K562 (cell line): ENCODE measurements around the gene PTPN14. TPM values are rescaled to one million over a fixed set of nuclear protein-coding genes. Genes with fewer than 3 reads are reported as not detected.
"Not testable (repeated sequence)": the region's sequence is repeated elsewhere in the genome, so short reads cannot be mapped to it uniquely, and the experiment has no call there.

Experiments used
- ATAC-seq: fragments of 200-7000 bp; cut with Tn5 transposase; 3 replicates; pipeline ENCODE4 v1.9.1; 2020; ENCODE audit warnings: moderate library complexity
- BruUV-seq: library from RNA; stranded (reverse); fragments of 400-500 nt; replicated peaks from 2 replicates; lab custom pipeline; 2021; lab: Mats Ljungman, UMichigan
- CTCF ChIA-PET: fragments of 300-600 bp; formaldehyde crosslinking; extraction: SDS; loops from one replicate; lab custom pipeline; 2021; ENCODE audit warnings: low intra/inter-chr PET ratio; lab: Yijun Ruan, JAX
- POLR2A ChIA-PET: fragments of 300-600, 350-650 bp; sonication (Branson Sonifier 250); formaldehyde crosslinking; extraction: SDS; loops from one replicate; lab custom pipeline; 2021; ENCODE audit warnings: antibody characterized with exemption, inconsistent platforms; lab: Yijun Ruan, JAX
- DNase-seq, 4 experiments: peaks; one replicate each; pipeline versions ENCODE4 v3.0.0 to v3.0.0-alpha.2; 2011 to 2018; ENCODE audit warnings: low spot score in 3 of 4, mixed read lengths in 3 of 4; ENCODE audit errors: extremely low read depth in 1 of 4
- FAIRE-seq: peaks from 2 replicates; lab custom pipeline; 2011; peaks lifted over from hg19 to GRCh38; lab: Jason Lieb, UNC
- H2AFZ ChIP-seq: 2 replicates; pipeline ENCODE4 v1.6.0; 2011; ENCODE audit warnings: low read depth, low read length, control low read depth, inconsistent platforms
- H3K27ac ChIP-seq: fragments of 200-600 bp; 3 replicates; pipeline ENCODE4 v1.8.0; 2011; ENCODE audit warnings: low read depth, mild to moderate bottlenecking, control low read depth, inconsistent platforms, low read length, moderate library complexity, mixed read lengths; ENCODE audit errors: extremely low read depth
- H3K27me3 ChIP-seq, 2 experiments: fragments of 300-600 bp in 1 of 2; 2 replicates in 1 of 2; 3 replicates in 1 of 2; pipeline versions ENCODE4 v1.6.0 to v1.8.0; 2011; ENCODE audit warnings: inconsistent platforms in 2 of 2, low read length in 2 of 2, mild to moderate bottlenecking in 1 of 2, mixed read lengths in 1 of 2, moderate library complexity in 1 of 2; ENCODE audit not compliant: control insufficient read depth in 2 of 2, insufficient read depth in 2 of 2
- H3K36me3 ChIP-seq: fragments of 300-600 bp; 3 replicates; pipeline ENCODE4 v1.8.0; 2011; ENCODE audit warnings: mild to moderate bottlenecking, low read length, inconsistent platforms; ENCODE audit not compliant: control insufficient read depth, insufficient read depth
- H3K4me1 ChIP-seq, 2 experiments: fragments of 200-600 bp in 1 of 2; replicated peaks in 1 of 2; 2 replicates in 1 of 2; 3 replicates in 1 of 2; pipeline versions ENCODE4 v1.5.1 to v1.8.0; 2011; ENCODE audit warnings: inconsistent platforms in 2 of 2, low read length in 2 of 2, mild to moderate bottlenecking in 1 of 2, mixed read lengths in 1 of 2, moderate library complexity in 1 of 2; ENCODE audit not compliant: control insufficient read depth in 2 of 2, insufficient read depth in 2 of 2
- H3K4me2 ChIP-seq: 2 replicates; pipeline ENCODE4 v1.6.1; 2011; ENCODE audit warnings: low read length, control low read depth, inconsistent platforms, mixed read lengths; ENCODE audit not compliant: insufficient read depth
- H3K4me3 ChIP-seq: fragments of 200-600 bp; sonication (generic), shearing (Covaris generic); 2 replicates; pipeline ENCODE4 v1.5.1; 2016; ENCODE audit warnings: control low read depth, inconsistent platforms
- H3K79me2 ChIP-seq: fragments of 200-600 bp; 3 replicates; pipeline ENCODE4 v1.8.0; 2011; ENCODE audit warnings: low read length, inconsistent platforms; ENCODE audit not compliant: control insufficient read depth, insufficient read depth
- H3K9ac ChIP-seq, 2 experiments: 2 replicates each; pipeline versions ENCODE4 v1.6.0 to v1.6.1; 2011; ENCODE audit warnings: low read depth in 2 of 2, low read length in 2 of 2, control low read depth in 1 of 2, inconsistent platforms in 1 of 2, mild to moderate bottlenecking in 1 of 2, mixed read lengths in 1 of 2; ENCODE audit not compliant: insufficient read depth in 1 of 2
- H3K9me1 ChIP-seq: one replicate; pipeline ENCODE4 v1.6.0; 2011; ENCODE audit warnings: inconsistent platforms, mild to moderate bottlenecking, low read length, moderate library complexity; ENCODE audit not compliant: control insufficient read depth, insufficient read depth
- H3K9me3 ChIP-seq: replicated peaks from 2 replicates; pipeline ENCODE4 v1.5.1; 2011; ENCODE audit warnings: low read depth, low read length, inconsistent platforms; ENCODE audit not compliant: control insufficient read depth, insufficient read depth
- H4K20me1 ChIP-seq: replicated peaks from 2 replicates; pipeline ENCODE4 v1.6.1; 2011; ENCODE audit warnings: low read length, inconsistent platforms, mixed read lengths; ENCODE audit not compliant: control insufficient read depth, insufficient read depth
- GABPB2 ChIP-seq: fragments of 250-450 bp; sonication (Bioruptor Pico); conservative IDR thresholded peaks from 2 replicates; pipeline ENCODE4 v1.5.1; 2021; ENCODE audit warnings: mild to moderate bottlenecking
- POLR2AphosphoS2 ChIP-seq: IDR thresholded peaks from 2 replicates; pipeline ENCODE4 v1.6.1; 2012; ENCODE audit warnings: low read length, improper control_type of control experiment
- WGBS: fragments of 100-300 bp; shearing (Covaris generic); methylation state at CpG from one replicate; pipeline ENCODE4 v1.1.6; 2016; ENCODE audit warnings: low coverage, mixed read lengths; ENCODE audit not compliant: insufficient coverage; ENCODE audit errors: missing lambda C conversion rate; 5-methylcytosine and 5-hydroxymethylcytosine counted together
- in situ Hi-C: fragments of 300-500 bp; cut with MboI; formaldehyde crosslinking; loops from 4 replicates; pipeline ENCODE4 v1.15.0; 2018; ENCODE audit warnings: inconsistent platforms, mixed read lengths
- intact Hi-C: fragments of 100-400 bp; cut with micrococcal nuclease; formaldehyde crosslinking; loops from 2 replicates; pipeline ENCODE4 v1.14.2; 2022
- polyA plus RNA-seq, 8 experiments: library from polyadenylated mRNA; depleted of rRNA in 4 of 8; stranded (reverse) in 5 of 8; unstranded in 3 of 8; fragments of >200 nt; fragmentation: Nextera tagmentation in 2 of 8; fragmentation: Illumina TruSeq in 1 of 8; extraction: Ambion mirVana in 2 of 8; extraction: Trizol in 1 of 8; gene quantifications; 2 replicates each; pipeline versions ENCODE4 v1.2.1 to v1.2.3, GENCODE V29; 2011 to 2014; ENCODE audit warnings: inconsistent platforms in 1 of 8, missing spikeins in 1 of 8
- total RNA-seq, 7 experiments: library from RNA; depleted of rRNA in 6 of 7; stranded (reverse); fragments of >200 nt in 6 of 7; fragmentation: Illumina TruSeq in 2 of 7; extraction: Trizol in 2 of 7; gene quantifications; 2 replicates each; pipeline versions ENCODE4 v1.2.1 to v1.2.3, GENCODE V29; 2011 to 2021; ENCODE audit warnings: low replicate concordance in 1 of 7

PTPN14 gene
- total and polyA plus RNA-seq, 9 of the 15 experiments (the other 6 are each of a cell fraction or from before 2014, with no cell fraction given), result 0.01 to 0.29 (median 0.04) TPM; not detected in 6

DNA sequence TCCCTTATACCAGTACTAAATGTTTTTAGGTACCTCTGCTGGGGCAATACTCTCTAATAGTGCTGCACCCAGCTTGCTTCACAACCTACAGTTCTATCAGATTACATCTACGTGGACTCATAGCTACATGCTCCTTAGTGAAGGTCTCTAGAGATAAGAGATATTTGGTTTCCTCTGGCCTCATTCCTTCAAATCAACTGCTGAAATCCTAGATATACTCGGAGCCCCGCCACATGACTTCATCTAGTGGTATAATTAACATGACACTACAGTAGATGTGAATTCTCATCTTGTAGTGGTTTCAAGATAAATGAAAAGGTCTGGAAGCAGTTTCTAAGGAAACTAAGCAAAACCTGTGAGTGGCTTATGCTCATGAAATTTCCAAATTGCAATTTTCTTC, 155.1 kb downstream of the PTPN14 start:
- no TSS peak for BruUV-seq
- Histone ChIP-seq H3K9ac (no peak overlapping the region), H3K4me3 (no peak overlapping the region), H3K4me2 (no peak overlapping the region), H3K4me1 (no peaks in the 10 kb centered on the region), H3K27me3 (peaks cover 19 to 23% of the 10 kb centered on the region in 2 experiments), H3K27ac (no peak overlapping the region), H3K79me2 (no peaks in the 10 kb centered on the region), H4K20me1 (no peaks in the 10 kb centered on the region), H3K36me3 (no peaks in the 10 kb centered on the region), H3K9me3 (no peaks in the 10 kb centered on the region), H3K9me1 (no peaks in the 10 kb centered on the region), H2AFZ (no peak overlapping the region)
- CTCF ChIA-PET, result no interaction called here
- 0% methylated on average over 3 of the region's 3 CpGs for WGBS
- TF ChIP-seq GABPB2 (CRISPR knock-in tag) (no peak), POLR2AphosphoS2 (no peak)
- in situ Hi-C loops (no loop called here), intact Hi-C loops (no loop called here)
- DNase-seq (no peak), FAIRE-seq (no peak), ATAC-seq (no peak)
- POLR2A ChIA-PET, result interaction anchor here (1.1 kb wide), 1 partner anchor 9 kb away, joined by 4 read pairs; no protein-coding TSS in a partner anchor

- POLR2A ChIA-PET, result interaction anchor here (0.7 kb wide), 1 partner anchor 50 kb away, joined by 3 read pairs; no protein-coding TSS in a partner anchor
- BruUV-seq, H3K9me3 ChIP-seq, DNase-seq, FAIRE-seq, H3K4me3 ChIP-seq, H4K20me1 ChIP-seq, H3K4me2 ChIP-seq, H3K27ac ChIP-seq, ATAC-seq, in situ Hi-C loops, H3K79me2 ChIP-seq, H2AFZ ChIP-seq, H3K36me3 ChIP-seq, H3K9ac ChIP-seq, CTCF ChIA-PET, intact Hi-C loops, H3K9me1 ChIP-seq, H3K4me1 ChIP-seq: not testable (repeated sequence)
- under 1% methylated on average over 5 of the region's 5 CpGs for WGBS
- peaks cover 20 to 23% of the 10 kb centered on the region in 2 experiments for H3K27me3 ChIP-seq
These were observed 156.8 kb downstream of the PTPN14 start for GRCh38 chr1:214394569-214394968.
